Breast epithelium (tissue), 3 donors: Measurements from ENCODE around the gene CHEK1.

Source experiments
- CTCF ChIP-seq, 3 donors: fragments of 450-650 bp; IDR thresholded peaks; one replicate each; pipeline ENCODE4 v1.5.1; 2016 to 2017; ENCODE audit warnings: antibody characterized with exemption in 3 of 3, mild to moderate bottlenecking in 3 of 3, moderate library complexity in 3 of 3
- POLR2A ChIP-seq: fragments of 450-650 bp; IDR thresholded peaks from one replicate; pipeline ENCODE4 v1.6.1; 2016; ENCODE audit warnings: antibody characterized with exemption, mild to moderate bottlenecking, moderate library complexity
- POLR2AphosphoS5 ChIP-seq, 3 donors: sonication (generic); formaldehyde crosslinking; IDR thresholded peaks; one replicate each; pipeline ENCODE4 v1.6.1; 2017; ENCODE audit warnings: antibody characterized with exemption in 3 of 3

- TF ChIP-seq POLR2A (no peak), CTCF (IDR thresholded peaks at IDR 0.05) (no peak), POLR2AphosphoS5 (IDR thresholded peaks at IDR 0.05) (no peak)
Observed at GRCh38 chr11:125585487-125585886, 39.5 kb upstream of the CHEK1 start.
